ENCODE data around the gene ZYX.
"Not testable (repeated sequence)": the region's sequence is repeated elsewhere in the genome, so short reads cannot be mapped to it uniquely, and the experiment has no call there.

Gene ZYX

DNA sequence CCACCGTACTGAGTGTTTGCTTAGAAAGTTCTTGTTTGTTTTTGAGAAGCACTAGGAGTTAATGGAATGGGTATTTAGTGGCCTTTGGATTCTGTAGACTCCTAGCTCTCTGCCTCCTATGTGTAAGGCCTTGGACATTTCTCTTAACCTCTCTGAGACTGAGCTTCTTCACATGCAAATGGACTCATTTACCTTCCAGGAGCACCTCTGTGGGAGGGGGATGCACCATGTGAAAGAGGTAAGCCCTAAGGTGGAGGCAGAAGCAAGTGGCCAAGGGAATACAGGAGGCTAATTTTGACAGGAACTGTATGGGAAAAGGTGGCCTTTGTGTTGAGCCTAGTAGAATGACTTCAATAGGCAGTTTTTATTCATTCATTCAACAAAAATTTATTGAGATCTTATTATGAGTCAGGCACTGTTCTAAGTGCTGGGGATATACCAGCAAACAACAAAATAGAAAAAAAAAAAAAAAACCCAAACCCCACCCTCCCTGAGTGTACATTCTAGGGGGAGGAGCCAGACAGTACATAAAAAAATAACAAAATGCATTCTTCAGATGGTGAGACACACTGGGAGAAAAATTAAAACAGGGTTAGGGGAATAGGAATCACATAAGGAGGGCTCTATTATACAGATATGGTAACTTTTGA is 36.7 kb downstream of the ZYX start:
- no peak for DNase-seq (ENCODE audit: low read depth)

DNA sequence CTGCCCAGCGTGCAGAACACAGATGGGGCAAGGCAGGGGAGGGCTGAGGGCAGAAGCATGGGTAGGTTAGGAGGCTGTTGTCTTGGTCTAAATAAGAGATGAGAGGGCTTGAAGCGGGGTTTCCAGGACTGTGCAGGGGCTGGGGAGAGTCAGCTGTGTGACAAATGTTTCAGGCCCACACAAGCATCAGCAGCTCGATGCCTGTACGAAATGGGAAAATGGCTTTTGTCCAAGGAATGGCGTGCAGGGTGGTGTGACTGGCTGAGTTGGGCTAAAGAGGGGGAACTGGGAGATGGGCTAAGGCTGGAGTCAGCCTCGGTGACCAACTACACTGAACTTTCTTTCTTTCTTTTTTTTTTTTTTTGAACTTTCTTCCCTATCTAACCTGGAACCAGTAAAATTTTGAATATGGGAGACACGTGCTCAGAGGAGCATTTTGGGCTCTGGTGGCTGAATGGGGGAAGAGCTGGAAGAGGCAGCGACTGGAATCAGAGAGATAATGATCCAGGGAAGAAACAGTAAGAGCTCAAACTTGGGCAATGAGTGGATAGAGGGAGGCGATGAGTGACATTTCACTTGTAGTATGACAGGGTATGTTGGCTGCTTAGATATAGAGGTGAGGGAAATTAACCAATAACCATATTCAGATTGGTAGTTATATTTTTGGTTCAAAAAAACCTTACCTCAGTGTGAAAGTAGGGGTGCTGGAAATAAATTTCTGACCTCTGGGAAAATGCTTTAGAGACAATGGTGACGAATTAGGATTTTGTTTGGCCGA is 37.7 kb downstream of the ZYX start:
- DNase-seq (ENCODE audit: low read depth) = no peak

DNA sequence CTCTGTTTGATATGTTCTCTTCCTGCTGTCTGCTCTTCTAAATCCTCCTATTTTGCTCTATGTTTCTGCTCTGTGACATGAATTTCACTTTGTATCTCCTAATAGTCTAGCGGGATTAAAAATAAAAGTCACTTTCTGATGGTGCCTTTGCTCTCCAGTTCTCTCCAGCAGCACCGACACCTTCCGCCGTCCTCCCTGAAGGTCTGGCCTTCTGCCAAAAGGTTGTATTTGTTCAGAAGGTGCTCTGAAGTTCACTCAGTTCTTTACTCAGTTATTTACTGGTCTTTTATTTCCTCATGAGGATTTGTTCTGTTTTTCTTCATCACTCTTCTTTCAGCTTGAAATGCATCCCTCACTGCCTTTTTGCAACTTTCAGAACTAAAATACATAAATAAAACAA is 38.7 kb downstream of the ZYX start:
- DNase-seq (ENCODE audit: low read depth) = no peak

DNA sequence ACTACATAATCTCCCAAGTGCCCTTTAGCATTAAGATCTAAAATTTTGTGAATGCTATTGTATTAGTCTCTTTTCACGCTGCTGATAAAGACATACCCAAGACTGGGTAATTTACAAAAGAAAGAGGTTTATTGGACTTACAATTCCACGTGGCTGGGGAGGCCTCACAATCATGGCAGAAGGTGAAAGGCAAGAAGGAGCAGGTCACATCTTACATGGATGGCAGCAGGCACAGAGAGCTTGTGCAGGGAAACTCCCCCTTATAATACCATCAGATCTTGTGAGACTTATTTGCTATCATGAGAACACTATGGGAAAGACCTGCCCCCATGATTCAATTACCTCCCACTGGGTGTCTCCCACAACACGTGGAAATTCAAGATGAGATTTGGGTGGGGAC is 39.5 kb downstream of the ZYX start:
- not testable (repeated sequence) for DNase-seq (ENCODE audit: low read depth)

DNA sequence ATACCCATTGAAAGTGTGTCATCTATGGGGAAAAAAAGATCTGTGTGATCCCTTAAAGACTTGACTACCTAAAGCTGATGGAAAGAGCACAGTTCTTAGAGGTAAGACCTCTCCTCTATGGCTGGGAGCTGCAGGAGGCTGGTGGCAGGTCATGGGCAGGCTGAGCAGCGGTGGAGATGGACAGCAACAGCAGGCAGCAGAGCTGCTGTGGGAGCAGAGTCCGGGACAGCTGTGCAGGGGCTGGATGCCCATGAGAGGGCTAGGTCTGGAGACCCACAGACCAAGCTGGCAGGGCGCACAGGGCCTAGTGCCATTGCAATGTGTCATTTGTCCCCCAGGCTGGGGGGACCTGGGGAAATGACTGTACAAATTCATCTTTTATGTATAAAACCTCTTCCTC is 40.9 kb downstream of the ZYX start:
- no peak for DNase-seq (ENCODE audit: low read depth)

DNA sequence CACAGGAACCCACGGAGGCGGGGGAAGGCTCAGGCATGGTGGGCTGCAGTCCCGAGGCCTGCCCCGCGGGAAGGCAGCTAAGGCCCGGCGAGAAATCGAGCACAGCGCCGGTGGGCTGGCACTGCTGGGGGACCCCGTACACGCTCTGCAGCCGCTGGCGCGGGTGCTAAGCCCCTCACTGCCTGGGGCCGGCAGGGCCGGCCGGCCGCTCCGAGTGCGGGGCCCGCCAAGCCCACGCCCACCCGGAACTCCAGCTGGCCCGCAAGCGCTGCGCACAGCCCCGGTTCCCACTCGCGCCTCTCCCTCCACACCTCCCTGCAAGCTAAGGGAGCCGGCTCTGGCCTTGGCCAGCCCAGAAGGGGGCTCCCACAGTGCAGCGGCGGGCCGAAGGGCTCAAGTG is 43.3 kb downstream of the ZYX start:
- DNase-seq (ENCODE audit: low read depth) = not testable (repeated sequence)

DNA sequence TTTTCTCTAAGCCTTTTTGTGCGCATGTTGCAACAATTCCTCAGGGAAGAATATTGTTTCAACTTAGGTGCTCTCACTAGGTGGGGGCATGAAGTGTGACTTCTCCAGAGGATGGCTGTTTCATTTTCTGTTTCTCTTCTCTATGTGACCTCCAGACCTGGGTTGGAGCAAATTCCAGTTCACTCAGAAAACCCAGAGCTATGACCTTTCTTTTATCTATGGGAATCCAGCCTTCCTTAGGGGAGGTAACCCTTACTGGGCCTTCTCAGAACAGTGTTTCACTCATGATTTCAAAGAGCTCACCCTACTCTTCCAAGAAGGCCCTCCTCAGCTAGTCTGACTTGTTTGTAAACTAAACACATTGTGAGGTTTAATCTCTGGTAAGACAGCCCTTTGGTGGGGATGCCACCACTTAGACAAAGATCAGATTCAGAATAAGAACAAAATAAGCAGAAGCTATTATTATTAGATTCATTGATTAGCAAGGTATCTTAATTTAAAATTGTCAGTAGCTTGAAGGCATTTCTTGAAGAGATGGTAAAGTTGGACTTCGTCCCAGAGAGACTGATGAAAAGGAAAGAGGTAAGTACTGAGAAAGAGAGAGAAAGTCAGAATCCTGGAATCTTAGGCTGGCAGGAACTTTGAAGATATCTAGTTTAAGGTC is 45.5 kb downstream of the ZYX start:
- DNase-seq (ENCODE audit: low read depth) = no peak

DNA sequence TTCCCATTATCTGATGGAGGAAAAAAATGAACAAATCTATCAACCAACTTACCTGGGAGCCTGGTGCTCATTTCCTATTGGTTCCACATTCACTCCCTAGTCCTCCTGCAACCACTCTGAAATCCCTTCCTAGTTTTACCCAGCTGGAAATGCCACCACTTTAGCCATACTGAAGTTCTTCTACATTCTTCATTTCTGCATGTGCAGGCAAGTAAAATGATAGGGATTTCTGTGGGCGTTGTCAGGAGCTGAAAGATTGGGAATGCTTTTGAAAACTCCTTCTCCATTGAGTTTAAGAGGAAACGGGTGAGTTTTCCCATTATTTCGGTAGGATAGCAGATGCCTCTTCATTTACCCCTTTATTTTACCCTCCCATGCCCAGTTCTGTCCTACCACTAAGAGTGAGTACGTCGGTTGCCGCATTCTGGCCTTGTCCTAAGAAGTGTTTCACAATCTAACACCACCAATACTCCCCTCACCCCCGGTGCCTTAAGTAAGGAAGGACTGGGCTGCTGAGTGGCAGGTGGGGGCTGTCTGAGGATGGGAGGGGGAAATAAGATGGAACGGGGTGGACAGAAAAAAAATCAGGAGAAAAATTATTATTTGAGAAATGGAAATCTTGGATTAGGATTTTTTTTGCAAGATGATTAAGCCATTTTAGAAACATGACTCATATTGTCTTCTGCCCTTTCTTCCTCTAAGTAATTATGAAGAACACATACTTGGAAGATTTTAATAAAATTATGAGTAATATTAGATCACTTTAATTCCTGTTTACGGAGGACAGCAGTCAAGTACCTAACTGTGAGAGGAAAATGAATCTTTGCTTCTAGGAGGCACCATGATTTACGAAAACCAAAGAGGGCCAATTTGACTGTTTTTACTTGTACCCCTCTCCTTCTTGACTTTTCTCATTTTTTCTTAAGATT is 48.9 kb downstream of the ZYX start:
- no peak for DNase-seq (ENCODE audit: low read depth)

DNA sequence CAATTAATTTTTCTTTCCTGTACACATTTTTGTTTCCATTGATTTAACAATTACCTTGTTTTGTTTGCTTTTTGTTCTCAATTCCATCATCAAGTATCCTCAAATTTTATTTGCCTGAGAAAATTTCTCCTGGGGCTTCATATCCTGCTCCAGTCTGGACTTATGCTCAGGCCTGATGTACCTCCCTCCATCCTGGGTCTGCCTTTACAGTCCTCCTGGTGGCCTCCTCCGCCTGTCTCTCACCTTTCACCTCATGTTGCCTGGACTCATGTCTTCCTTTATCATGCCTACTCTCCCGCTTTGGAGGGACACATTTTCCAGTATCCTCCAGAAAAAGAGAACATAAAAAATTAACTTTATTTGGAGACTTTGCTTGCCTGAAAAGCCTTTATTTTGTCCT is 50.0 kb downstream of the ZYX start:
- DNase-seq (ENCODE audit: low read depth) = no peak

DNA sequence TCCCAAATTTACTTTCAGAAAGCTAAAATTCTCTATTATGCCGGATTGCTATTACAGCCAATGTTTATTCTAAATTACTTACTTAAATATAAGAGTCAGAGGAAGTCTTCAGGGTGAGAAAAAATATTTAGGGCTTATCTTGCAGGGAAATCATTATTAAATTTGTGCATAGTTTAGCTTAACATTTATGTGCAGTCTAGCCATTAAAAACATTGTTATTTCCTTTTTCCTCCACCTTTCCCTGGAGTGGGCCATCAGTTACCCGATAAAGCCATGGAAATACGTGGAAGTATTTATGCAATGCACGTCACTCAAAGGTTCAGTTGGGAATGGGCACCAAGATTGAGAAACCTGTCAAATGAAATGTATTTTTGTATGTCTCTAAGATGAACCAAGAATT is 52.6 kb downstream of the ZYX start:
- DNase-seq (ENCODE audit: low read depth) = no peak

DNA sequence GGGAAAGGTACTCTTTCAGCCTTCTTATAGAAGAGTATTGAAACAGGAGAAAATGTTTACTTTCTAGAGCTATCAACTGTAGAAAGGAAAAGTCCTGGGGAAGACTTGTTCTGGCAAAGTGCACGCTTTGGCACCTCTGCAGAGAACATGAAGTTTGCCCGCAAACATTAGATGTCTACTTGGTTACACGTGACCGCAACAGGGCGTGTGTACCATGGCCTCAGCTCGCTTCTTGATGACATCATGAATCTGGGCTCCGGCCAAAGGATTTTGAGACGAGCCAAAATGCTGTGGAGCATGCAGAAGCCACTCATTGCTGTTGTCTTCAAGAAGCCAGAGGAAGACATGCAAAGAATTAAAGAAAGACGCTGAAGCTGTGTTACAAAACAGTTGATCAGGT is 53.5 kb downstream of the ZYX start:
- no peak for DNase-seq (ENCODE audit: low read depth)

DNA sequence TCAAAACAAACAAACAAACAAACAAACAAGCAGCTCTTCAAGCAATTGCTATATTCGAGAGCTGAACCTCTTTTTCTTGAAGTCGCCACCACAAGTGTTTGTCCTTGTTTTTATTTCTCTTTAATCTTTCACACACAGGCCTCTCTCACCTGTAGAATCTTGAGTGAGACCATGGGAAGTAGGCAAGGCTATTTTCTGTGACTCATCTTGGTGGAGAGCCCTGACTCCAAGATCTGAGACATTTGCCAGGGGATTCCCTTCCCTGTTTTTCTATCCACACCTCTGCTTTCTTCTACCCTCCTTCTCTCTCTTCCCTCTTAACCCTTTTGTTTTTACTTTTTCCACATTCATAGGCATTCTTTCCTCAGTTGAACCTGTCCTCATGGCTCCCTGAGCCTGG is 54.1 kb downstream of the ZYX start:
- no peak for DNase-seq (ENCODE audit: low read depth)

DNA sequence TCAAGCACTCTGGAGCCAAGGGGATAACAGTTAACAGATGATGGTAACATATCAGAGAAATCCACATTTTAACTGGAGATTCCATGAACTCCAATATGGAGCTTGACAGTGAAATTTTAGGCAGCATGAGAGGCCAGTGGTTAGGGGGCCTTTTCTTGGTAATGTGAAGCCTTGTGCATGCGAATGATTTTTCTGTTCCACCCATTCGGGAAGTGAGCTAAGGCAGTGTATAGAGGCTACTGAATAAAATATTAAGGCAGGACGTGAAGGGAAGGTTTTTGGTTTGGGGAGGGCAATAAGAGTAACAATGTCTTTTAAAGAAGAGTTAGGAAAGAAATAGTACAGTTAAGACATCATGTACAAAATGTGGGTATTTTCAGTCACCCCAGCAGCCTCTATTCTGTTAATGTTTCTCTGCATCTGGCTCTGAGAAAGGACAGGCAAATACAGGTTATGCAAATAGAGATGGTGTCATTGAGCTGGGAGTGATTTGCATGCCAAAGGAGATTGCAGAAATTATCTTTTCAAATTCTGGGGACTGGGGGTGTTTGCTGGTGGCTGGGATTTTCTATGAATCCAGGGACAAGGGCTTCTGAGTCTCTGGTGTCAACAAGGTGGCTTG is 55.3 kb downstream of the ZYX start:
- no peak for DNase-seq (ENCODE audit: low read depth)

DNA sequence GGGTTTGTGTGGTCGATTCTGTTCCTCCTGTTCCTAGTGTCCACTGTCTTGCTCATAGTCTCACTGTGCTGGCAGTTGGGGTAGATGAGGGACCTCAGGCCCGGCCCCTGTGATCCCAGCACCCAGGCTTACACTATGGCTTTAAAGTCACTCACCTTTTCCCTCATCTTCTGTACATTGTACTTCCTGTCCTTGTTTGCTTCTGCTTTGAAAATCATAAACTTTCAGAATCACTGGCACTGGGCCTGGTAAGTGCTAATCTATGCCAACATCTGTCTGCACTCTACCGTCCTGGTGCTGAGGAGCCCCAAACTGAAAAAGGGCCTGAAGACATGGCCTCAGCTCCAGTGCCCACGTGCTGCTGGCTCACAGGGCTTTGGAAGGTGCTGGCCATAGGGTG is 56.4 kb downstream of the ZYX start:
- no peak for DNase-seq (ENCODE audit: low read depth)

DNA sequence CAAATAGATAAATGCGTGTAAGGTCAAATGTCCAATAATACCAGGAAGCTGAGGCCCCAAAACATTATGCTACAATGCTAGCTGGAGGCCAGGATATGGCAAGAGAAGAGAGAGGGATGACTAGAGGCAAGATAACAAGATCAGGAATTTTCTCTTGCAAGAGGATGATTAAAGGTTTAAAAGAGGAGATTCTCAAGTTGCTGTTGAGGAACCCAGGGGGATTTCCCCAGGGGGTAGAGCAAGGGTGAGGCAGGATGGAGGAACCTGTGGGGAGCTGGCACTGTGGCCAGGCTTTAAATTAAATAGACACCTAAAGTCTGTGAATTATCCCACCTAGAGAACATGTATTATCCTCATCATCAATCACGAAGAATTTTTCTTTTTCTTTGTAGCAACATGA is 58.7 kb downstream of the ZYX start:
- no peak for DNase-seq (ENCODE audit: low read depth)

Data from GM04503 (cell line).